ENCODE data around the gene STK32C. TPM values are rescaled to one million over a fixed set of nuclear protein-coding genes. Genes with fewer than 3 reads are reported as not detected.

Gene STK32C
- polyA plus RNA-seq, 2 of the 4 experiments (the other 2 are of a cell fraction): 29.9 to 43.6 TPM

GRCh38 chr10:132197271-132198067 lies 110.3 kb downstream of the STK32C start:
- Histone ChIP-seq H3K27ac (no peak overlapping the region), H3K9me3 (no peaks in the 10 kb centered on the region), H3K4me1 (no peaks in the 10 kb centered on the region), H3K4me3 (no peak overlapping the region), H3K4me2 (no peak overlapping the region)
- ATAC-seq (no peak), FAIRE-seq (no peak), DNase-seq (ENCODE audit: low read depth in 1 of 2, low spot score in 1 of 2) (no peak)
- TF ChIP-seq CHD4 (IDR thresholded peaks at IDR 0.05; ENCODE audit: borderline replicate concordance) (no peak), NPAS2 (CRISPR knock-in tag; IDR thresholded peaks at IDR 0.05; ENCODE audit: borderline replicate concordance) (no peak), KDM1A (IDR thresholded peaks at IDR 0.05; ENCODE audit: low read depth) (no peak), RFX5 (IDR thresholded peaks at IDR 0.05) (no peak), PHF8 (IDR thresholded peaks at IDR 0.05; ENCODE audit: borderline replicate concordance, low read depth) (no peak), BHLHE40 (IDR thresholded peaks at IDR 0.05; ENCODE audit: low read depth, low read length) (no peak), FOSB (CRISPR knock-in tag; IDR thresholded peaks at IDR 0.05) (no peak)
- TF ChIP-seq, protein P1, sequence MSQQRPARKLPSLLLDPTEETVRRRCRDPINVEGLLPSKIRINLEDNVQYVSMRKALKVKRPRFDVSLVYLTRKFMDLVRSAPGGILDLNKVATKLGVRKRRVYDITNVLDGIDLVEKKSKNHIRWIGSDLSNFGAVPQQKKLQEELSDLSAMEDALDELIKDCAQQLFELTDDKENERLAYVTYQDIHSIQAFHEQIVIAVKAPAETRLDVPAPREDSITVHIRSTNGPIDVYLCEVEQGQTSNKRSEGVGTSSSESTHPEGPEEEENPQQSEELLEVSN (IDR thresholded peaks at IDR 0.05; ENCODE audit: borderline replicate concordance, low read depth): no peak
- TF ChIP-seq, protein P2, sequence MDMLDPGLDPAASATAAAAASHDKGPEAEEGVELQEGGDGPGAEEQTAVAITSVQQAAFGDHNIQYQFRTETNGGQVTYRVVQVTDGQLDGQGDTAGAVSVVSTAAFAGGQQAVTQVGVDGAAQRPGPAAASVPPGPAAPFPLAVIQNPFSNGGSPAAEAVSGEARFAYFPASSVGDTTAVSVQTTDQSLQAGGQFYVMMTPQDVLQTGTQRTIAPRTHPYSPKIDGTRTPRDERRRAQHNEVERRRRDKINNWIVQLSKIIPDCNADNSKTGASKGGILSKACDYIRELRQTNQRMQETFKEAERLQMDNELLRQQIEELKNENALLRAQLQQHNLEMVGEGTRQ (IDR thresholded peaks at IDR 0.05): no peak
- ChIA-PET POLR2A (no interaction called here), CTCF (interaction anchor here (1.1 kb wide), 1 partner anchor 27 kb away, joined by 3 read pairs; no protein-coding TSS in a partner anchor)
- 79% methylated on average over 20 of the region's 25 CpGs for WGBS (ENCODE audit: missing lambda C conversion rate)

- Histone ChIP-seq H3K9me3 (no peaks in the 10 kb centered on the region), H3K4me1 (no peaks in the 10 kb centered on the region), H3K4me2 (no peak overlapping the region), H3K4me3 (no peak overlapping the region), H3K27ac (no peak overlapping the region)
- ChIA-PET POLR2A (no interaction called here), CTCF (interaction anchor here (1.4 kb wide), 1 partner anchor 164 kb away, joined by 3 read pairs; no protein-coding TSS in a partner anchor)
- FAIRE-seq: no peak
- 91% methylated on average over 19 of the region's 30 CpGs for WGBS (ENCODE audit: missing lambda C conversion rate)
- no peak for DNase-seq (ENCODE audit: low read depth in 1 of 2, low spot score in 1 of 2)
- TF ChIP-seq EHMT2 (IDR thresholded peaks at IDR 0.05; ENCODE audit: low read depth) (no peak), JUNB (IDR thresholded peaks at IDR 0.05) (no peak), FOSL2 (IDR thresholded peaks at IDR 0.05) (no peak), FOSL2 (CRISPR knock-in tag; IDR thresholded peaks at IDR 0.05) (no peak), ZC3H11A (IDR thresholded peaks at IDR 0.05) (no peak), CBX8 (IDR thresholded peaks at IDR 0.05) (no peak), ESRRA (IDR thresholded peaks at IDR 0.05; ENCODE audit: borderline replicate concordance, low read length) (no peak), CBX2 (IDR thresholded peaks at IDR 0.05; ENCODE audit: borderline replicate concordance, low read depth) (no peak), ZNF302 (CRISPR knock-in tag; IDR thresholded peaks at IDR 0.05) (no peak), EHF (CRISPR knock-in tag; IDR thresholded peaks at IDR 0.05) (no peak), SREBF2 (IDR thresholded peaks at IDR 0.05) (no peak)
- TF ChIP-seq, protein P1 (IDR thresholded peaks at IDR 0.05; ENCODE audit: borderline replicate concordance, low read depth): no peak
- TF ChIP-seq, protein P3, sequence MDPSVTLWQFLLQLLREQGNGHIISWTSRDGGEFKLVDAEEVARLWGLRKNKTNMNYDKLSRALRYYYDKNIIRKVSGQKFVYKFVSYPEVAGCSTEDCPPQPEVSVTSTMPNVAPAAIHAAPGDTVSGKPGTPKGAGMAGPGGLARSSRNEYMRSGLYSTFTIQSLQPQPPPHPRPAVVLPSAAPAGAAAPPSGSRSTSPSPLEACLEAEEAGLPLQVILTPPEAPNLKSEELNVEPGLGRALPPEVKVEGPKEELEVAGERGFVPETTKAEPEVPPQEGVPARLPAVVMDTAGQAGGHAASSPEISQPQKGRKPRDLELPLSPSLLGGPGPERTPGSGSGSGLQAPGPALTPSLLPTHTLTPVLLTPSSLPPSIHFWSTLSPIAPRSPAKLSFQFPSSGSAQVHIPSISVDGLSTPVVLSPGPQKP (IDR thresholded peaks at IDR 0.05; ENCODE audit: low read depth, low read length): no peak
- TF ChIP-seq, protein P2 (IDR thresholded peaks at IDR 0.05): no peak
- ATAC-seq: no peak
Measured at GRCh38 chr10:132196178-132197113, 111.3 kb downstream of the STK32C start.

All from A549 (cell line).